Keratinocyte (primary cell): ENCODE data around the gene PHKA1. TPM values are rescaled to one million over a fixed set of nuclear protein-coding genes. Genes with fewer than 3 reads are reported as not detected.
"Not testable (repeated sequence)": the region's sequence is repeated elsewhere in the genome, so short reads cannot be mapped to it uniquely, and the experiment has no call there.

Experiments
- DNase-seq: peaks from one replicate; pipeline ENCODE4 v3.0.0-alpha.2; 2011; ENCODE audit warnings: low read depth, missing footprints, low spot score
- FAIRE-seq: peaks from 2 replicates; lab custom pipeline; 2011; peaks lifted over from hg19 to GRCh38; lab: Jason Lieb, UNC
- H2AFZ ChIP-seq: 2 replicates; pipeline ENCODE4 v1.6.0; 2012; ENCODE audit warnings: low read length, control low read depth, inconsistent platforms; ENCODE audit not compliant: control insufficient read depth
- H3K27ac ChIP-seq: 2 replicates; pipeline ENCODE4 v1.5.1; 2011; ENCODE audit warnings: low read length; ENCODE audit not compliant: control insufficient read depth, insufficient read depth
- H3K27me3 ChIP-seq: 3 replicates; pipeline ENCODE4 v1.6.0; 2011; ENCODE audit warnings: low read length; ENCODE audit not compliant: control insufficient read depth, insufficient read depth; ENCODE audit errors: extremely low read depth
- H3K36me3 ChIP-seq, 2 experiments: 2 replicates in 1 of 2; 3 replicates in 1 of 2; pipeline ENCODE4 v1.5.1; 2011; ENCODE audit warnings: low read length in 2 of 2, mild to moderate bottlenecking in 1 of 2; ENCODE audit not compliant: control insufficient read depth in 2 of 2, insufficient read depth in 2 of 2; ENCODE audit errors: extremely low read depth in 1 of 2
- H3K4me1 ChIP-seq: 3 replicates; pipeline ENCODE4 v1.5.1; 2011; ENCODE audit warnings: low read length; ENCODE audit not compliant: control insufficient read depth, insufficient read depth; ENCODE audit errors: extremely low read depth
- H3K4me2 ChIP-seq: 3 replicates; pipeline ENCODE4 v1.6.0; 2011; ENCODE audit warnings: low read depth, low read length; ENCODE audit not compliant: control insufficient read depth, insufficient read depth; ENCODE audit errors: extremely low read depth
- H3K4me3 ChIP-seq, 3 experiments: fragments of 200-600 bp in 1 of 3; sonication (generic) in 1 of 3; 2 replicates in 2 of 3; 3 replicates in 1 of 3; pipeline ENCODE4 v1.5.1; 2011 to 2016; ENCODE audit warnings: low read length in 3 of 3, mild to moderate bottlenecking in 3 of 3, control low read depth in 2 of 3, inconsistent platforms in 1 of 3, low read depth in 1 of 3, mixed read lengths in 1 of 3, mixed run types in 1 of 3, moderate library complexity in 1 of 3; ENCODE audit not compliant: control insufficient read depth in 2 of 3, insufficient read depth in 2 of 3; ENCODE audit errors: extremely low read depth in 1 of 3
- H3K79me2 ChIP-seq: 2 replicates; pipeline ENCODE4 v1.6.0; 2012; ENCODE audit warnings: low read length; ENCODE audit not compliant: control insufficient read depth, insufficient read depth
- H3K9ac ChIP-seq: 3 replicates; pipeline ENCODE4 v1.6.0; 2011; ENCODE audit warnings: low read length; ENCODE audit not compliant: control insufficient read depth, insufficient read depth; ENCODE audit errors: extremely low read depth
- H3K9me1 ChIP-seq: 3 replicates; pipeline ENCODE4 v1.6.0; 2011; ENCODE audit warnings: low read length; ENCODE audit not compliant: control insufficient read depth, insufficient read depth; ENCODE audit errors: extremely low read depth
- H3K9me3 ChIP-seq: 2 replicates; pipeline ENCODE4 v1.5.1; 2012; ENCODE audit warnings: low read depth, low read length; ENCODE audit not compliant: control insufficient read depth
- H4K20me1 ChIP-seq: 3 replicates; pipeline ENCODE4 v1.6.0; 2011; ENCODE audit warnings: low read length; ENCODE audit not compliant: control insufficient read depth, insufficient read depth; ENCODE audit errors: extremely low read depth
- EZH2 ChIP-seq: IDR thresholded peaks from one replicate; pipeline ENCODE4 v1.6.1; 2012; ENCODE audit warnings: inconsistent platforms, mild to moderate bottlenecking, low read length, moderate library complexity
- dilution Hi-C: fragments of 300-500 bp; cut with MboI; formaldehyde crosslinking; loops from one replicate; pipeline ENCODE4 v1.7.0; 2020; ENCODE audit warnings: low sequenced_read_pairs; ENCODE audit not compliant: extremely low pct_ligation_motif_present
- polyA plus RNA-seq, 5 experiments: library from polyadenylated mRNA; depleted of rRNA in 3 of 5; stranded (reverse) in 3 of 5; stranded (forward) in 1 of 5; unstranded in 1 of 5; fragments of >200 nt; gene quantifications; 1 replicate in 1 of 5; 2 replicates in 3 of 5; 3 replicates in 1 of 5; pipeline versions ENCODE4 v1.2.1 to v1.2.3, GENCODE V29; 2011 to 2012; ENCODE audit warnings: missing spikeins in 2 of 5, low read depth in 1 of 5, low replicate concordance in 1 of 5
- TF ChIP-seq, protein P1 (sequence below), 3 experiments: IDR thresholded peaks in 1 of 3; conservative IDR thresholded peaks in 1 of 3; optimal IDR thresholded peaks in 1 of 3; 2 replicates in 2 of 3; 3 replicates in 1 of 3; pipeline versions ENCODE3 to v1.5.1; 2011; ENCODE audit warnings: low read length in 3 of 3, mild to moderate bottlenecking in 3 of 3, moderate library complexity in 2 of 3, control low read depth in 1 of 3, inconsistent platforms in 1 of 3; ENCODE audit not compliant: insufficient read depth in 2 of 3; ENCODE audit errors: extremely low read depth in 1 of 3

Gene PHKA1
- polyA plus RNA-seq, 1 donor (not counting 4 experiments of a cell fraction or from before 2014, with no cell fraction given) = 7.1 TPM

DNA sequence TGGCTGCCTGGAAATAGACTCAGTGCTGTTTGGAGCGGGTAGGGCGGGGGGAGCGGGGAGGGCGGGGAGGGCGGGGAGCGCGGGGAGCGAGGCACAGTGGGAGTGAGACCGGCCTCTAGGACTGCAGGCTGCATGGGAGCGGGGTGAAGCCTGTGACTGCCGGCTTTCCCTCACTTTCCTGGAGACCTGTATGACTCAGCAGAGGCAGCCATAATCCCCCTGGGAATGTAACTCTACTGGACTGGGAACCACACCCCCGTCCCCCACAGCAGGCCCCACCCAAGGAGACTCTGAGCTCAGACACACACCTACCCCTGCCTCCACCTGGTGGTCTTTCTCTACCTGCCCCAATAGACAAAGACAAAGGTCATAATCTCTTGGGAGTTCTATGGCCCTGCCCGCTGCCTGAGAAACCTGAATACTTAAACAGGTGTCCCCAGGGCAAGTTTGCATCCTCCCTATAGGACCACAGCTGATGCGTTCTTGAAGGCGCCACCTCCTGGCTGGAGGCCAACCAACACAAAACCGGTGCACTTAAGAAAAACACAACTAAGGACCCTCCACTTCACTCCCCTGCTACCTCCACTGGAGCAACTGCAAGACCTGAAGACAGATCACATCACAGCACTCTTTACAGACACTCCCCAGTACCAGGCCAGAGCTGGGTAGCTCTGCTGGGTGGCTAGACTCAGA, 159.5 kb downstream of the PHKA1 start:
- no peaks in the 10 kb centered on the region for H3K4me1 ChIP-seq
- no peak overlapping the region for H3K4me2 ChIP-seq
- TF ChIP-seq EZH2 = no peak
- TF ChIP-seq, protein P1, sequence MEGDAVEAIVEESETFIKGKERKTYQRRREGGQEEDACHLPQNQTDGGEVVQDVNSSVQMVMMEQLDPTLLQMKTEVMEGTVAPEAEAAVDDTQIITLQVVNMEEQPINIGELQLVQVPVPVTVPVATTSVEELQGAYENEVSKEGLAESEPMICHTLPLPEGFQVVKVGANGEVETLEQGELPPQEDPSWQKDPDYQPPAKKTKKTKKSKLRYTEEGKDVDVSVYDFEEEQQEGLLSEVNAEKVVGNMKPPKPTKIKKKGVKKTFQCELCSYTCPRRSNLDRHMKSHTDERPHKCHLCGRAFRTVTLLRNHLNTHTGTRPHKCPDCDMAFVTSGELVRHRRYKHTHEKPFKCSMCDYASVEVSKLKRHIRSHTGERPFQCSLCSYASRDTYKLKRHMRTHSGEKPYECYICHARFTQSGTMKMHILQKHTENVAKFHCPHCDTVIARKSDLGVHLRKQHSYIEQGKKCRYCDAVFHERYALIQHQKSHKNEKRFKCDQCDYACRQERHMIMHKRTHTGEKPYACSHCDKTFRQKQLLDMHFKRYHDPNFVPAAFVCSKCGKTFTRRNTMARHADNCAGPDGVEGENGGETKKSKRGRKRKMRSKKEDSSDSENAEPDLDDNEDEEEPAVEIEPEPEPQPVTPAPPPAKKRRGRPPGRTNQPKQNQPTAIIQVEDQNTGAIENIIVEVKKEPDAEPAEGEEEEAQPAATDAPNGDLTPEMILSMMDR (optimal IDR thresholded peaks at IDR 0.05 in 1 of 3, IDR thresholded peaks at IDR 0.05 in 1 of 3, conservative IDR thresholded peaks at IDR 0.05 in 1 of 3; ENCODE audit: extremely low read depth in 1 of 3, insufficient read depth in 2 of 3, low read length in 3 of 3) = no peak
- no peaks in the 10 kb centered on the region for H4K20me1 ChIP-seq
- H3K27ac ChIP-seq = no peak overlapping the region
- H3K4me3 ChIP-seq = no peak overlapping the region
- FAIRE-seq = no peak
- no peaks in the 10 kb centered on the region for H3K79me2 ChIP-seq
- H3K36me3 ChIP-seq = no peaks in the 10 kb centered on the region
- H3K9ac ChIP-seq = no peak overlapping the region
- no peaks in the 10 kb centered on the region for H3K9me1 ChIP-seq
- H2AFZ ChIP-seq = no peak overlapping the region
- no peaks in the 10 kb centered on the region for H3K27me3 ChIP-seq
- no peak for DNase-seq
- dilution Hi-C loops = no loop called here
- no peaks in the 10 kb centered on the region for H3K9me3 ChIP-seq

DNA sequence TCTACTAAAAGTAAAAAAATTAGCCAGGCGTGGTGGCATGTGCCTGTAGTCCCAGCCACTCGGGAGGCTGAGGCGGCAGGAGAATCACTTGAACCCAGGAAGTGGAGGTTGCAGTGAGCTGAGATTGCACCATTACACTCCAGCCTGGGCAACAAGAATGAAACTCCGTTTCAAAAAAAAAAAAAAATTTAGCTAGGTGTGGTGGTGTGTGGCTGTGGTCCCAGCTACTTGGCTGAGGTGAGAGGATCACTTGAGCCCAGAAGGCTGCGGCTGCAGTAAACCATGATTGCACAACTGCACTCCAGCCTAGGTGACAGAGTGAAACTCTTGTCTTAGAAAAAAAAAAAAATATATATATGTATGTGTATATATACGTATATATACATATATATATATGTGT, 161.7 kb downstream of the PHKA1 start:
- DNase-seq, H3K9me3 ChIP-seq, H3K4me3 ChIP-seq, H3K9me1 ChIP-seq, FAIRE-seq, H3K4me2 ChIP-seq, dilution Hi-C loops, H4K20me1 ChIP-seq, H3K9ac ChIP-seq, H3K4me1 ChIP-seq, H3K79me2 ChIP-seq, H2AFZ ChIP-seq, H3K36me3 ChIP-seq, H3K27ac ChIP-seq, H3K27me3 ChIP-seq: not testable (repeated sequence)

GRCh38 chrX:72545990-72546389, 168.1 kb downstream of the PHKA1 start:
- no peaks in the 10 kb centered on the region for H3K4me1 ChIP-seq
- no peaks in the 10 kb centered on the region for H3K79me2 ChIP-seq
- no peaks in the 10 kb centered on the region for H4K20me1 ChIP-seq
- no peak overlapping the region for H2AFZ ChIP-seq
- H3K27me3 ChIP-seq = no peaks in the 10 kb centered on the region
- H3K9me3 ChIP-seq = no peaks in the 10 kb centered on the region
- TF ChIP-seq EZH2 = no peak
- TF ChIP-seq, protein P1 (optimal IDR thresholded peaks at IDR 0.05 in 1 of 3, IDR thresholded peaks at IDR 0.05 in 1 of 3, conservative IDR thresholded peaks at IDR 0.05 in 1 of 3; ENCODE audit: extremely low read depth in 1 of 3, insufficient read depth in 2 of 3, low read length in 3 of 3) = no peak
- H3K4me2 ChIP-seq = no peak overlapping the region
- H3K9me1 ChIP-seq = no peaks in the 10 kb centered on the region
- no peaks in the 10 kb centered on the region for H3K36me3 ChIP-seq
- dilution Hi-C loops = no loop called here
- no peak overlapping the region for H3K27ac ChIP-seq
- DNase-seq (no peak), FAIRE-seq (no peak)
- H3K4me3 ChIP-seq = no peak overlapping the region
- no peak overlapping the region for H3K9ac ChIP-seq
